ENCODE measurements around the gene GRXCR1. TPM values are rescaled to one million over a fixed set of nuclear protein-coding genes. Genes with fewer than 3 reads are reported as not detected.

GRXCR1 gene
- total RNA-seq, 4 donors from 2014 or later = not detected

DNA sequence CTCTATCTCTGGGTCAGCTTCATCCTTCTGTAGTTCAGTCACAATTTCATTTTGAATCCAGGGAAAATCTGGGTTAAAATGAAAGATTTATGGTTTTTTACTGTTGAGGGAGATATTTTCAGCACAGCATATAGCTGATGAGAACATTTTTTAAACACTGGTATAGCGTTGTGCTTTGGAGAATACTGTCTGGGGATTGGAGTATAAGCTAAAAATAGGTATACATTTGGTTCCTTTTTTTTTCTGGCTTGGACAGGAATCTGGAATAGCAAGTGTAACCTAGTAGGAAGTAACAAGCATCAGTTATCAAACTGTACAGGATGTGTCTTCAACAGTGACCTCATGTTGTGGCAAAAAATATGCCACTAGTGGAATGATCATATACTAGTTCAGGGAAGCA is 149.1 kb downstream of the GRXCR1 start:
- DNase-seq = no peak
- Histone ChIP-seq H3K36me3 (no peaks in the 10 kb centered on the region), H3K27ac (no peak overlapping the region), H3K4me1 (no peaks in the 10 kb centered on the region), H3K27me3 (no peaks in the 10 kb centered on the region), H3K9me3 (no peaks in the 10 kb centered on the region), H3K4me3 (no peak overlapping the region)
- intact Hi-C loops (cut with DNase I) = no loop called here
- TF ChIP-seq, protein P1, sequence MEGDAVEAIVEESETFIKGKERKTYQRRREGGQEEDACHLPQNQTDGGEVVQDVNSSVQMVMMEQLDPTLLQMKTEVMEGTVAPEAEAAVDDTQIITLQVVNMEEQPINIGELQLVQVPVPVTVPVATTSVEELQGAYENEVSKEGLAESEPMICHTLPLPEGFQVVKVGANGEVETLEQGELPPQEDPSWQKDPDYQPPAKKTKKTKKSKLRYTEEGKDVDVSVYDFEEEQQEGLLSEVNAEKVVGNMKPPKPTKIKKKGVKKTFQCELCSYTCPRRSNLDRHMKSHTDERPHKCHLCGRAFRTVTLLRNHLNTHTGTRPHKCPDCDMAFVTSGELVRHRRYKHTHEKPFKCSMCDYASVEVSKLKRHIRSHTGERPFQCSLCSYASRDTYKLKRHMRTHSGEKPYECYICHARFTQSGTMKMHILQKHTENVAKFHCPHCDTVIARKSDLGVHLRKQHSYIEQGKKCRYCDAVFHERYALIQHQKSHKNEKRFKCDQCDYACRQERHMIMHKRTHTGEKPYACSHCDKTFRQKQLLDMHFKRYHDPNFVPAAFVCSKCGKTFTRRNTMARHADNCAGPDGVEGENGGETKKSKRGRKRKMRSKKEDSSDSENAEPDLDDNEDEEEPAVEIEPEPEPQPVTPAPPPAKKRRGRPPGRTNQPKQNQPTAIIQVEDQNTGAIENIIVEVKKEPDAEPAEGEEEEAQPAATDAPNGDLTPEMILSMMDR (IDR thresholded peaks at IDR 0.05) = no peak
- TF ChIP-seq POLR2A (IDR thresholded peaks at IDR 0.05) = no peak
- 41 to 46% methylated on average over 1 of the region's 1 CpG for WGBS, 2 donors

- H3K27me3 ChIP-seq = no peaks in the 10 kb centered on the region
- H3K4me3 ChIP-seq = no peak overlapping the region
- no peaks in the 10 kb centered on the region for H3K36me3 ChIP-seq
- no peak for TF ChIP-seq POLR2A (IDR thresholded peaks at IDR 0.05)
- TF ChIP-seq, protein P1 (IDR thresholded peaks at IDR 0.05) = no peak
- H3K9me3 ChIP-seq = no peaks in the 10 kb centered on the region
- no peaks in the 10 kb centered on the region for H3K4me1 ChIP-seq
- WGBS, 2 donors = 32 to 40% methylated on average over 1 of the region's 1 CpG
- no peak for DNase-seq
- H3K27ac ChIP-seq = no peak overlapping the region
- intact Hi-C loops (cut with DNase I) = no loop called here
Observed at GRCh38 chr4:43047058-43047457, 154.5 kb downstream of the GRXCR1 start.

DNA sequence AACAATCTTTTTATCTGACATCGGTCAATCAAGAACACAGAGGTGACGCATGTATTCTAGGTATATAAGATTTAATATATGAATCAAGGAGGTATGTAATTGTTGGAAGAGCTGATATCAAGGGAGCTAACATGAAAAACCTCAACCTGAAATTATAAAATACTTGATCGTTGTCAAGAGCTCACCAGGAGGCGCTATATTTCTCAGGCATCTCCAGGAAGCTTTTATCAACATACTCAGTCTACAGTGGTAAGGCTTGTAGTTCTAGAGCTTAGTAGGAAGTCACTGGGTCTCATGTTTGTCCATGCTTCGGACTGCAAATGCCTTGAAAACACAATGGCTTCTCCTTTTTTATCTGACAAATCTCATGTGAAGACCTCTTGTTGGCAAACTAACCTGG is 156.1 kb downstream of the GRXCR1 start:
- no peak for DNase-seq
- H3K9me3 ChIP-seq = no peaks in the 10 kb centered on the region
- no peak for TF ChIP-seq POLR2A (IDR thresholded peaks at IDR 0.05)
- TF ChIP-seq, protein P1 (IDR thresholded peaks at IDR 0.05) = no peak
- no peak overlapping the region for H3K4me3 ChIP-seq
- no peaks in the 10 kb centered on the region for H3K27me3 ChIP-seq
- WGBS, 2 donors = 62 to 77% methylated on average over 5 of the region's 5 CpGs
- H3K36me3 ChIP-seq = no peaks in the 10 kb centered on the region
- no peak overlapping the region for H3K27ac ChIP-seq
- intact Hi-C loops (cut with DNase I) = no loop called here
- H3K4me1 ChIP-seq = no peaks in the 10 kb centered on the region

DNA sequence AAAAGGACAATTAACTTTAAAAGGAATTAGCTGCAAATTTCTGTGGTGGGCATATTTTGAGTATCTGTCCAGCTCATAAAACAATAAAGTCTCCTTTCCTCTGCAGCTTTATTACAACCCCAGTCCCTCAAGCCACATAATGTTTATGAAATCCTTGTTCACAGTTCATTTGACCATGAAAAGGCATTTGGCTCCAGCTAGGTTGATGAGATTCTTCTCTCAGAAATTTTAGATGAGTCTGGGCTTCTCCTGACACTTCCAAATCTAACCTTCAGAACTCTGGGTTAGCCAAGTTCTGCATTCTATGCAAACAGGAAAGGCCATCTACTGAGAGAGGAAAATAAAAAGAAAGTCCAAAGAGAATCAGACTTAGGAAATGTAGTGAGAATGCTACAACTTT is 156.8 kb downstream of the GRXCR1 start:
- Histone ChIP-seq H3K9me3 (no peaks in the 10 kb centered on the region), H3K4me1 (no peaks in the 10 kb centered on the region), H3K27me3 (no peaks in the 10 kb centered on the region), H3K27ac (no peak overlapping the region), H3K36me3 (no peaks in the 10 kb centered on the region), H3K4me3 (no peak overlapping the region)
- intact Hi-C loops (cut with DNase I) = no loop called here
- TF ChIP-seq, protein P1 (IDR thresholded peaks at IDR 0.05) = no peak
- TF ChIP-seq POLR2A (IDR thresholded peaks at IDR 0.05) = no peak
- DNase-seq = no peak

- no peak overlapping the region for H3K27ac ChIP-seq
- H3K9me3 ChIP-seq = no peaks in the 10 kb centered on the region
- intact Hi-C loops (cut with DNase I) = no loop called here
- no peak for DNase-seq
- H3K4me1 ChIP-seq = no peaks in the 10 kb centered on the region
- H3K27me3 ChIP-seq = no peaks in the 10 kb centered on the region
- no peaks in the 10 kb centered on the region for H3K36me3 ChIP-seq
- no peak overlapping the region for H3K4me3 ChIP-seq
- TF ChIP-seq, protein P1 (IDR thresholded peaks at IDR 0.05) = no peak
- no peak for TF ChIP-seq POLR2A (IDR thresholded peaks at IDR 0.05)
Observed at GRCh38 chr4:43066415-43066814, 173.9 kb downstream of the GRXCR1 start.

Measured in esophagus squamous epithelium (tissue), 5 donors.